Endometrial microvascular endothelial cells (primary cell): ENCODE data around the gene ALDH1A1. TPM values are rescaled to one million over a fixed set of nuclear protein-coding genes. Genes with fewer than 3 reads are reported as not detected.
"Not testable (repeated sequence)": the region's sequence is repeated elsewhere in the genome, so short reads cannot be mapped to it uniquely, and the experiment has no call there.

Source experiments
- in situ Hi-C: cut with HindIII; loops from 2 replicates; pipeline ENCODE4 v1.10.0; 2017; ENCODE audit warnings: low sequenced_read_pairs, low pct_unique_long_range_greater_than_20kb; ENCODE audit errors: inconsistent ontology term
- total RNA-seq: library from RNA; depleted of rRNA; stranded (reverse); fragments of >200 nt; gene quantifications from one replicate; pipeline ENCODE4 v1.2.3, GENCODE V29; 2015; ENCODE audit errors: inconsistent ontology term

ALDH1A1 gene
- total RNA-seq, 1 donor from 2014 or later, result 8.9 TPM

DNA sequence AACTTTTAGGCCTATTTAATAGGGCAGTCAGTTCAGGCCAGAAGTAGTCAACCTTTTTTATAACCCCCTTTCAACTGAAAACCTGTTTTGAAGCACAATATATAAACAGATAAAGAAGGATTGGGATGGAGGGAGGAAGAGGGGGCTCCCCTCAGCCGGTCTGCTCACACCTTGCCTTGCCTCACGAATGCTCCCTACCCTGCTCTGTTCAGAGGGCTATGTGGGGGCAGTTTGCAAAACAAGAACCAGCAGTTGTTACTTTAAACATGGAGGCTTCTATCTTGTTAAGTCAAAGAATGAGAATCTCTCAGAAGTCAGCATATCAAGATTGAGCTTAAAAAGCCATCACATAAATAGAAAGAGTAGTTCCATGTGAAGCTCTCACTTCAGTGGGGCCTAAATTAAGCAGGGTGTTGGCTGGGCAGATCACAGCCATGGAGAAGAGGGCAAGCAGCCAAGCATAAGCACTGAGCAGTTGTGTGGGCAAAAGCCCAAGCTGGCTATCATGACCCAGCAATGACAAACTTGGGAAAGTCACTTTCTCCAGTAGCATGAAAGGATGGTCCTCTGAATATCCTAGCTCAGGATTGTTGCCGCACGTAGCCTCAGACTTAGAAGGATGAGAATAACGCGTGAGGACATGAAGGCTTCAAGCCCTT, 70.6 kb downstream of the ALDH1A1 start:
- in situ Hi-C loops, result no loop called here

DNA sequence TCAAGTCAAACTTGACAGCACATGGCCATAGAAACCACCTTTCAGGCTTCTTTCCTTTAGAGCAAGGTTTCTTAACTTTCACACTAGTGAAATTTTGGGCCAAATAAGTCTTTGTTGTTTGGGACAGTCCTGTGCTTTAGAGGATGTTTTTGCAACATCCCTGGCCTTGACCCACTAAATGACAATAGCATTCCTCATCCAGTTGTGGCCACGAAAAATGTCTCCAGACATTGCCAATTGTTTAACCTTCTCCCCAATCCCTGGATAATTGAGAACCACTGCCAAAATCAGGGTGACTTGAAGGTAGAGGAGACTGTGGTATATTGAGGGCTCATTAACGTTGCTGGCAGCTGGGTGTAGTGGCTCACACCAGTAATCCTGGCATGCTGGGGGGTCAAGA, 72.0 kb downstream of the ALDH1A1 start:
- in situ Hi-C loops, result no loop called here

DNA sequence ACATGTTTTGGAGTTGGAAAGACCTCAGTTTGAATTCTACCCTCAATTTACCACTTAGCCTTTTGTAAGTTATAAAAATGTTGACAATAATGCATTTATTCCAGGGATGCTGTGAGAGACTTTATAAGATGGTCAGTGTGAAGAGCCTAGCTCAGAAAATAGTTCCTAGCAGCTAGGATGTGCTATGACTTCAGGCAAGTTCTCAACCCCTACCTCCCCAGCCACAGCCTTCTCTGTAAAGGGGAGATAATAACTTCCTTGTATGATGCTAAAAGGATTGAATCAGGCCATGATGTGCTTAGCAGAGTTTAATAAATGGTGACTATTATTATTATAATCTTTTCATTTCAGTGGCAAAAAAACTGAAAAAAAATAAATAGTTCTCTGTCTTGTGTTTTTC, 77.6 kb downstream of the ALDH1A1 start:
- in situ Hi-C loops, result no loop called here

DNA sequence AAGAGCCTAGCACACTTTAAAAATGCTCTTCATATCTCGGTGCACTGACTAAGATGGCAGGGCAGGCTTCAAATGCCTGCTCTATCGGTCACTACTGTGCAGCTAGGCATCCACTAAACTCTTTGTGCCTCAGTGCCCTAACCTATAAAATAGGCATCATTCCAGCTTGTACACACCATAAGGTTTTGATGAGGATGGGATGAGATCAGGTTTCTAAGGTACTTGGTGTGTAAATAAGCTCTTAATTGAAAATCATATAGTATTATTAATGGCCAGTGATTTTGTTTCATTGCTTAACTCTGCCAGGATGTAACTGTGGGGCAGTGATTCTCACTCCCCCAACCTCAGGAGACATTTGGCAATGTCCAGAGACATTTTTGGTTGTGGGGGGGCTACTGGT, 78.5 kb downstream of the ALDH1A1 start:
- in situ Hi-C loops, result no loop called here

DNA sequence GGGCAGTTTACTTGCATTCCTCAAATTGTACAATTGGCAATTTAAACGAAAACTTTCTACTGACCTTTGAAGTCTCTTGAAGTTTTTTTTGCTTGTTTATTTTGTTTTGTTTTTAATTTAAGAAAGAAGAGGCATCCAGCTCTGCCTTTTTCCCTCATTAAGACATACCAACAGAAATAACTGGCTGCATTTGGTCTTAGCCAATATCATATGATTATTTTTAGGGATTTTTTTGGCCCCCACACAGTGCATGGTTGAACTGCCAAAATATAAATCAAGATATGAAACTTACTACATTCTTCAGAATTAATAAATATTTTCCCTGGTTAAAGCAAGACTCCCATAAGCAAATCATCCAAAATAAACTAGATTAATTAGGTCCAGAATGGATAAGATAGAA, 79.4 kb downstream of the ALDH1A1 start:
- in situ Hi-C loops, result no loop called here

DNA sequence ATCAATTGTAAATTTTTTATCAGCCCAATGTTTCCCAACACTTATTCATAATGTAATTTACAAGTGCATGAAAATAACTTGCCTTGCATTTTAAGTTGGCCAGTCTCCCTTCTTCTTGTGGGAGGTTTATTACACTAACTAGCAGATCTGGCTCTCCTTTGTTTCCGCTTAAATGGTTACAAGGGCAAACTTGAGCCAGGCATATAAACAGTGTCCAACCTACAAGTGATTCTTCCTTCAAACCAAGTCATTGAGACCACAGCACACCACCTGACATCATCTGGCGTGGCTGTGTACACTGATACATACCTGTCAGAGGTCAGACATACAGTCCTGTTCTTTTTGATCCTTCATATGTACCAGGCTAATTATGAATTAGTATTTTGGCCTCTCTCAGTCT, 80.1 kb downstream of the ALDH1A1 start:
- in situ Hi-C loops, result no loop called here

DNA sequence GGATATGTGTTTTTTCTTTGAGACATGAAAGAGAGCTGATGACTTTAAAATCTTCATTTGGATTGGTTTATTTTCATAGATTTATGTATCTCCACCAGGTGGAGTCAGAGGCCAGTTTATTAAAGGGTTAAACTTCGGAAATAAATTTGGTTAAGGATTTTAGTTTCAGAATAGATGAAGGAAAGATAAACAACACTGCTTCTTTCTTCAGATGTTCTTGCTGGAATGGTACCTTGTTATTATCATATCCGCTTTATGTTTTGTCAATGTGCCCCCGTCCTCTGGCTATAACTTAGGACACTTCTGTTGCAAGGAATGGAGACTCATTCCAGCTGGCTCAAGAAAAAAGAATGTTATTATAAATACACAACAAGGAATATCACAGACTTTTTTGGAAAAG, 81.2 kb downstream of the ALDH1A1 start:
- in situ Hi-C loops, result no loop called here

DNA sequence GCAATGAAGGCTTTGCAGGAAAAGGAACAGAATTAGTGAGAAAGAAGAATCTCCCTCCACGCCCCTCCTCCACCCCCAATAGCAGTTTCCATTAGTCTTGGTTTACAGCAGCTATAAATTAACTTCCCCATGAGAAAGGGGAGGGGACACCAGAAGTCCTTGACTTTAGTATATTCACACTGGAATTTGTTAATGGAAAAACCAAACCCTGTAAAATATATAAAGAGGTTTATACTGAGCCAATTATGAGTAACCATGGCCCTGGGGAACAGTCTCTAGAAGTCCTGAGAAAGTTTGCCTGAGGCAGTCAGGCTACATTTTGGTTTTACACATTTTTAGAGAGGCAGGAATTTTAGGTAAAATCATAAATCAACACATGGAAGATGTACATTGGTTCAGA, 88.5 kb downstream of the ALDH1A1 start:
- in situ Hi-C loops, result no loop called here

DNA sequence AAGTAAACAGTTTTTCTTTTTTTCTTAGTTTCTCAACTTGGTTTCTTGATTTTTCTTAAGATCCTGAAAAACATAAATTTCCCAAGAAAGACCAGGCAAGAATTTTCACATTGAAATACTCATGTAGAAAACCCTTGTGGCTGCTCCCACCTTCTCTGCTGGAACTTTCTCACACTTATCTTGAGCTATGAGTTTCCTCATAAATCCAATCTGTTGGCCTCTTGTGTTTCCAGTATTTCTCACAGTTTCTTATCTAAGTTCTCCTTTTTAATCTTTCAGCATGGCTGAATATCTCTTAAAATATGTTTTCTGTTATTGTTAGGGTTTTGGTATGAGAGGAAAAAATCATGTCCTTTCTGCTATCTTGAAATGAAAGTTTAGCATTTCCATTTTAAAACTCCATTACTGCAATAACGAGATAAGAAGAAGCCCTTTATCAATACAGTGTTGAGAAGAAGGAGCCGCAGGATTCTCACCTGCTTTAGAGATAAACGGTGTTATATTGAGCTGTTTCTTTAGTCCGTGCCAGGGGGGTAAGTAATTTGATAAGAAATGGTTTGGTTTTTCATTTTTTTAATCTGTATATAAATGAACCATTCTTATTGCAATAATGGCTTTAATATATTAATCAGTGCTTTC, 89.3 kb downstream of the ALDH1A1 start:
- in situ Hi-C loops, result no loop called here

DNA sequence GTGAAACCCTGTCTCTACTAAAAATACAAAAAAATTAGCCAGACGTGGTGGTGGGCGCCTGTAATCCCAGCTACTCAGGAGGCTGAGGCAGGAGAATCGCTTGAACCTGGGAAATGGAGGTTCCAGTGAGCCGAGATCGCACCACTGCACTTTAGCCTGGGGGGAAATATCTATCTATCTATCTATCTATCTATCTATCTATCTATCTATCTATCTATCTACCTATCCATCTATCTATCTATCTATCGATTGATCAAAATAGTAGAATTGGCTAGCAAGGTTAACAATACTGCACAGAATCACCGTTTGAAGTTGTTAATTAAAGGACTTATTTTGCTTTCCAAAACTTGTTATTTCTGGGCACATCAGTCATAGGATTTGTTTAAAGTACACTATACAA, 90.1 kb downstream of the ALDH1A1 start:
- in situ Hi-C loops, result not testable (repeated sequence)

DNA sequence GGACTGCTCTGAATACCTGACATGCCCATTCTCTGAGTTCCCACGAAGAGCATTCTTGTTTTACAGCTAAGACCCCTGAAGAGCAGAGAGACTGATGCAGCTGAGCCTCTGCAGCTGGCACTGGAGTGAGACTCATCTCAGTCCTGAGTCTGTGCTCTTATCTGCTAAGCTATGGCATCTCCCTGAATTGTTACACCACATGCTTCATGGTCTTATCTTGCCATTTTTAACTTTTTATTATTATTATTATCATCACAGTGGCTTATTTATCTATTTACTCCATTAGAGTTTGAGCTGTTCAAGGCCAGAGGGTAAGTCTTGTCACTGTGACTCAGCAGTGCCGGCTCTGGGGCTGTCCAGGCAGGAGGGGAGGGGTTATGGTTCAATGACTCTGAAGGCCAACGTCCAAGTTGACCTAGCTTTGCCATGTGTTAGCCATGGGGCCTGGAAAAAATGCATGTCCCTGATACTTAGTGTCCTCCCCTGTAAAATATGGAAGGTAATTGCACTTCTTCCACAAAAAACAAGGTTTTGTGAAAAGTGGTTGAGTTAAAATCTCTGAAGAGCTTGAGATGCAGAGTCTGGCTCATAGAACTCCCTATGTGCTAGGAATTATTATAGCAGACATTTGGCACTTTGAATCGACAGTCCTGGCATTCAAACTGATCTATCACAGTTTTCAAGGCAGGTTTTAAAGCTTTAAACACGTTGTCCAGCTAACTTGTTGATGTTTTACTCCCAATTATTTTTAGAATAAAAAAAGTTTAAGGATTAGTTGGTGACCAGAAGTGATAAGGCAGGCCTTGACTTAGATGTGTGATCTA, 94.6 kb downstream of the ALDH1A1 start:
- in situ Hi-C loops, result no loop called here

DNA sequence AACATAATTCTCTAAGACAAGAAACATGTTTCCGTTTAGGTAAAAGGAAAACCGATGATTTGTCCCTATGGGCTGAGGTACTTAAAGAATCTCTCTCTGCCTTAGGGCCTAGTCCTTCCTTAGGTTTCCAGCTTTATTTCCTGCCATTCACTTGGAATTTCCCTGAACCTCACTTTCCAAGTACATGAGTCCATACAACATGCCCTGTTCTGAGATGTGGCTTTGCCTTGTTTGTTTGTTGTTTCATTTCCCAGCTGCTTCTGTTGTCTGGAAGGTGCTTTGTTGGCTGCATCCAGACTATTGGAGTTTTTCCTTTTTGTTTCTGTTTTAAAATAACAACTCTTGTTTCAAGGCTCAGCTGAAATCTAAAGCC, 95.2 kb downstream of the ALDH1A1 start:
- in situ Hi-C loops, result no loop called here

DNA sequence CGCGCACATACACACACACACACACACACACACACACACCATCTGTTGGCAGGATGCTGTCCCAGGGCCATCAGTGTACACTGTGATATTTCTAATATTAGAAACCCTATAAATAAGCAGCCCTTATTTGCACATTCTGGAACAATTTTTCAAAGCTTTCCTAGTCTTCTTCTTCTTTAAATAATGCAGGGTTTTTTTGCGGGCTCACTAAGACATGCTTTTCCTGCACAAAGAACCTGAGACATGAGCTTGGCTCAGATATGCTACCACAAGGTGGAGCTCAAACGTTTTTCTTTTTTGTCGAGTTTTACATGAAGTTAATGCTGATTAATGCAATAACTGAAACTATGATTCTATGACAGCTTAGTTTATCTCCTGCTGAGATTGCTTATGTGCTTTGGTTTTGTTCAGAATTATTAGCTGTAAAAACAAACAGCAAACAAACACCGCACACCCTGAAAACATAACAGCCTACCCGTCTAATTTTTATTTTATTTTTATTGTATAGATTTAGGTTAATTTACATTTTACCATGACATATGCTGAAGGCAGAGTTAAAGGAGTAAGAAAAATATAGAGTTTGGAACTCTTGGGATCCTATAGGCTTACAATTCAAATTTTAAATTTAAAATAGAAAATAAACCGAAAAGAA, 95.8 kb downstream of the ALDH1A1 start:
- in situ Hi-C loops, result no loop called here

DNA sequence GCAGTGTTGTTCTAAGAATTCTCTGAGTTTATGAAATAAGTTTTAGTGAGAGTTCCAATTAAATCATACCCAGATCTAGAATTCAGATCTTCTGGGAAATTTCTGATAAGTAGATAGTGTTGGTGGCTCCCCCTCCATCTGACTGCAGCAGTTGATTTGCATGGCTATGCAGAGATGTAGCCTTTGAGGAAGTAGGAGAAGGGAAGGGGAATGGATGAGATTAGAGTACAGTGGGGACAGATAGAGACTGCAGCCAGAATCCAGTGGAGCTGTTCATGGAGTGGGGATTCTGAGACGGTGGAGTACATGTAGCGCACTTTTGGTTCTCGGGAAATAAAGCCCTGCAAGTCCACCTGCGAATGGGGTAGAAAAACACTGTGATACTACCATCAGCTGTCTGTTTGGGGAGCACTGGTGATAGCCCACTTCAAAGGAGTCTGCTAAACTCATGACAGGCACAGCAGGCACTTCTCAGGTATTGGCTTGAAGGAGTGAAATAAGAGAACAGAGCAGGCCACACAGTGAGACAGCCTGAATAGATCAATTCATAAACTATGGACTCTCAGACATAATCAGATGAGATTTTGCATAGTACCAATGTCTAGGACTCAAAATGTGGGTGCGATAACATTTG, 96.8 kb downstream of the ALDH1A1 start:
- in situ Hi-C loops, result no loop called here

DNA sequence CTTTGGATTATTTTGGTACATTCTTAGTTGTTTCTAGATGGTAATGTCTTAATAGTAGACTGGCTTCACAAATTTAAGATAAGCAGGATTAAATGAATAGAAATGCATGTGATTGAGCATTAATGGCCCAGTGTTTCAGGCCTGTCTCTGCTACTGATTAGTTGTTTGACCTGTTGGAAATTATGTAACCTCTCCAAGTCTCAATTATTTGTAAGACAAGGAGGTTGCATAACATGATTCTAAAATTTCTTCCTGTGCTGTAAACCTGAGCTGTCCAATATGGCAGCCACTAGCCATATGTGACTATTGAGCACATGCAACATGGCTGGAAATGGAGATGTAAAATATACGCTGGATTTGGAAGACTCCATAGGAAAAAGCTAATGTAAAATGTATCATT, 97.5 kb downstream of the ALDH1A1 start:
- in situ Hi-C loops, result no loop called here

Other genes starting within 250 kb of the ALDH1A1 start
- gene ANXA1, start 198.8 kb upstream of the ALDH1A1 start, total RNA-seq, result 836 TPM